HepG2 (cell line): ENCODE results near the gene MCTS1. TPM values are rescaled to one million over a fixed set of nuclear protein-coding genes. Genes with fewer than 3 reads are reported as not detected.
A peak's percentile ranks its signal among the peaks of the same experiment; 100 is the strongest.

Experiments used
- ATAD3A ChIP-seq: sonication (generic); formaldehyde crosslinking; IDR thresholded peaks from 2 replicates; pipeline ENCODE4 v1.4.0; 2020; ENCODE audit warnings: missing genetic modification reagents
- ELF4 ChIP-seq: sonication (generic); formaldehyde crosslinking; IDR thresholded peaks from 2 replicates; pipeline ENCODE4 v1.5.0; 2020; ENCODE audit warnings: missing genetic modification reagents, mild to moderate bottlenecking, moderate library complexity, borderline replicate concordance
- ERF ChIP-seq: IDR thresholded peaks from 2 replicates; pipeline ENCODE4 v1.6.1; 2018; ENCODE audit warnings: missing biosample characterization, missing genetic modification reagents
- IRF2 ChIP-seq: IDR thresholded peaks from 2 replicates; pipeline ENCODE4 v1.6.1; 2018; ENCODE audit warnings: missing genetic modification reagents, missing compliant biosample characterization
- JUNB ChIP-seq: sonication (generic); formaldehyde crosslinking; IDR thresholded peaks from 2 replicates; pipeline ENCODE4 v1.8.0; 2022; ENCODE audit warnings: missing genetic modification reagents, mild to moderate bottlenecking, borderline replicate concordance
- MIXL1 ChIP-seq: IDR thresholded peaks from 2 replicates; pipeline ENCODE4 v1.6.1; 2016
- NFKB2 ChIP-seq: sonication (generic); formaldehyde crosslinking; IDR thresholded peaks from 2 replicates; pipeline ENCODE4 v1.4.0; 2020; ENCODE audit warnings: missing genetic modification reagents, borderline replicate concordance
- PHB2 ChIP-seq: fragments of 450-650 bp; IDR thresholded peaks from 2 replicates; pipeline ENCODE4 v1.6.1; 2018; ENCODE audit not compliant: partially characterized antibody
- PHF5A ChIP-seq: IDR thresholded peaks from one replicate; pipeline ENCODE4 v1.6.1; 2018; ENCODE audit warnings: low read depth, missing genetic modification reagents; ENCODE audit not compliant: unreplicated experiment
- SMC3 ChIP-seq: IDR thresholded peaks from 2 replicates; pipeline ENCODE4 v1.6.1; 2011; ENCODE audit warnings: low read length, improper control_type of control experiment
- SSRP1 ChIP-seq: IDR thresholded peaks from 2 replicates; pipeline ENCODE4 v1.6.1; 2016; ENCODE audit warnings: control low read depth
- THYN1 ChIP-seq: sonication (generic); formaldehyde crosslinking; IDR thresholded peaks from 2 replicates; pipeline ENCODE4 v1.8.1; 2023; ENCODE audit warnings: low read depth, mild to moderate bottlenecking, moderate library complexity, missing genetic modification reagents, borderline replicate concordance
- YEATS4 ChIP-seq: sonication (generic); formaldehyde crosslinking; IDR thresholded peaks from 2 replicates; pipeline ENCODE4 v1.4.0; 2020; ENCODE audit warnings: missing genetic modification reagents, borderline replicate concordance
- ZBTB38 ChIP-seq: sonication (generic); formaldehyde crosslinking; IDR thresholded peaks from 2 replicates; pipeline ENCODE4 v1.5.1; 2020; ENCODE audit warnings: mild to moderate bottlenecking, missing genetic modification reagents
- ZNF124 ChIP-seq: sonication (generic); formaldehyde crosslinking; IDR thresholded peaks from 2 replicates; pipeline ENCODE4 v1.4.0; 2020; ENCODE audit warnings: missing genetic modification reagents
- ZNF484 ChIP-seq: sonication (generic); formaldehyde crosslinking; IDR thresholded peaks from 2 replicates; pipeline ENCODE4 v1.5.1; 2020; ENCODE audit warnings: mild to moderate bottlenecking, low read depth, missing genetic modification reagents, borderline replicate concordance
- ZNF569 ChIP-seq: sonication (generic); formaldehyde crosslinking; IDR thresholded peaks from 2 replicates; pipeline ENCODE4 v1.5.0; 2020; ENCODE audit warnings: mild to moderate bottlenecking, missing genetic modification reagents, moderate library complexity, borderline replicate concordance
- ZNF672 ChIP-seq: sonication (generic); formaldehyde crosslinking; IDR thresholded peaks from 2 replicates; pipeline ENCODE4 v1.8.1; 2022; ENCODE audit warnings: missing genetic modification reagents
- ZNF841 ChIP-seq: sonication (generic); formaldehyde crosslinking; IDR thresholded peaks from 2 replicates; pipeline ENCODE4 v1.8.1; 2023; ENCODE audit warnings: missing genetic modification reagents, borderline replicate concordance
- ZNF850 ChIP-seq: sonication (generic); formaldehyde crosslinking; conservative IDR thresholded peaks from 2 replicates; pipeline ENCODE4 v1.9.0; 2021; ENCODE audit warnings: mild to moderate bottlenecking, missing genetic modification reagents
- polyA plus RNA-seq, 8 experiments: library from polyadenylated mRNA; depleted of rRNA in 3 of 8; stranded (reverse) in 7 of 8; unstranded in 1 of 8; fragments of >200 nt; fragmentation: Illumina TruSeq in 4 of 8; extraction: Trizol in 4 of 8; gene quantifications; 2 replicates each; pipeline versions ENCODE4 v1.2.1 to v1.2.3, GENCODE V29; 2011 to 2016; ENCODE audit warnings: low read depth in 4 of 8, missing spikeins in 1 of 8, mixed read lengths in 1 of 8; ENCODE audit not compliant: insufficient read depth in 1 of 8
- total RNA-seq, 5 experiments: library from RNA; depleted of rRNA; stranded (reverse); fragments of >200 nt; fragmentation: Illumina TruSeq; extraction: Trizol; gene quantifications; 2 replicates each; pipeline ENCODE4 v1.2.3, GENCODE V29; 2016; ENCODE audit warnings: low read depth in 1 of 5
- TF ChIP-seq, protein P1 (sequence below): sonication (generic); formaldehyde crosslinking; IDR thresholded peaks from 2 replicates; pipeline ENCODE4 v1.4.0; 2020; ENCODE audit warnings: mild to moderate bottlenecking, low read depth, missing genetic modification reagents
- TF ChIP-seq, protein P2 (sequence below): sonication (generic); formaldehyde crosslinking; IDR thresholded peaks from 2 replicates; pipeline ENCODE4 v1.4.0; 2020; ENCODE audit warnings: missing genetic modification reagents
- TF ChIP-seq, protein P3 (sequence below): sonication (generic); formaldehyde crosslinking; IDR thresholded peaks from 2 replicates; pipeline ENCODE4 v1.5.0; 2020; ENCODE audit warnings: mild to moderate bottlenecking, missing genetic modification reagents, borderline replicate concordance
- TF ChIP-seq, protein P4 (sequence below): sonication (generic); formaldehyde crosslinking; IDR thresholded peaks from 2 replicates; pipeline ENCODE4 v1.5.1; 2020; ENCODE audit warnings: missing genetic modification reagents, mild to moderate bottlenecking, borderline replicate concordance
- TF ChIP-seq, protein P5 (sequence below): sonication (generic); formaldehyde crosslinking; IDR thresholded peaks from 2 replicates; pipeline ENCODE4 v1.4.0; 2020; ENCODE audit warnings: mild to moderate bottlenecking, missing genetic modification reagents

Gene MCTS1
- total and polyA plus RNA-seq, 2 of the 13 experiments (the other 11 are each of a cell fraction or from before 2014, with no cell fraction given): 30.1 to 59.0 TPM

DNA sequence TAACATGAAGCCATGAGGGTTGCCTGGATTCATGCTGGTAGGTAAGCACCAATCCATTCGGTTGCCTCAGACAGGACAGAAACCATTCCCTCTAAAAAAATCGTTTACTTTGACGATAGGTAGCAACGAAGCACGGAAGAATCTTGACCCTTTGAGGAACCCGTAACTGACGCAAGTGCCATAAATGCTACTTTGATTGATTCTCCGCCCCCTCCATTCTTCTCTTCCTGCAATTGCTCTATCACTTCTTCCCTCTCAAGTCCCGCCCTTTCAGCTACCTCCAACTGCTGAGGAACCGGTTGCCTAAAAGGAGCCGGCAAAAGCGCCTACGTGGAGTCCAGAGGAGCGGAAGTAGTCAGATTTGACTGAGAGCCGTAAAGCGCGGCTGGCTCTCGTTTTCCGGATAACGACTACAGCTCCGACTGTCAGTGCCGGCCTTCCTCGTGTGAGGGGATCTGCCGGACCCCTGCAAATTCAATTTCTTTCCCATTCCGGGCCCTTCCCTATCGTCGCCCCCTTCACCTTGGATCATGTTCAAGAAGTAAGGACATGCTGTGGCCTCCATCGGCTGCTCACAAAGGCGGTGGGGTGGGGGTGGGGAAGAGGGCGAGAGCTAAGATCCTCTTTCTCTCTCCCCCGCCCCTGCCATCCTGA lies at the start of gene MCTS1 (continued):
- no peak for TF ChIP-seq ELF4 (CRISPR knock-in tag)
- no peak for TF ChIP-seq ZNF850 (CRISPR knock-in tag)
- TF ChIP-seq ERF (CRISPR knock-in tag): no peak
- TF ChIP-seq ZNF672 (CRISPR knock-in tag): no peak
- no peak for TF ChIP-seq ZNF484
- TF ChIP-seq PHB2: no peak
- TF ChIP-seq IRF2 (CRISPR knock-in tag): peak; percentile 58; the same call in 1 of the 2 replicates
- no peak for TF ChIP-seq ZNF841 (CRISPR knock-in tag)
- 0 out of 2 replicates have a peak, but pooled peaks have one; percentile 9 for TF ChIP-seq MIXL1 (CRISPR knock-in tag)
- TF ChIP-seq ZNF124 (CRISPR knock-in tag): no peak
- no peak for TF ChIP-seq YEATS4 (CRISPR knock-in tag)
- no peak for TF ChIP-seq NFKB2 (CRISPR knock-in tag)
- no peak for TF ChIP-seq THYN1
- TF ChIP-seq, protein P1, sequence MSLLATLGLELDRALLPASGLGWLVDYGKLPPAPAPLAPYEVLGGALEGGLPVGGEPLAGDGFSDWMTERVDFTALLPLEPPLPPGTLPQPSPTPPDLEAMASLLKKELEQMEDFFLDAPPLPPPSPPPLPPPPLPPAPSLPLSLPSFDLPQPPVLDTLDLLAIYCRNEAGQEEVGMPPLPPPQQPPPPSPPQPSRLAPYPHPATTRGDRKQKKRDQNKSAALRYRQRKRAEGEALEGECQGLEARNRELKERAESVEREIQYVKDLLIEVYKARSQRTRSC (CRISPR knock-in tag): no peak
- no peak for TF ChIP-seq SMC3
- TF ChIP-seq, protein P2, sequence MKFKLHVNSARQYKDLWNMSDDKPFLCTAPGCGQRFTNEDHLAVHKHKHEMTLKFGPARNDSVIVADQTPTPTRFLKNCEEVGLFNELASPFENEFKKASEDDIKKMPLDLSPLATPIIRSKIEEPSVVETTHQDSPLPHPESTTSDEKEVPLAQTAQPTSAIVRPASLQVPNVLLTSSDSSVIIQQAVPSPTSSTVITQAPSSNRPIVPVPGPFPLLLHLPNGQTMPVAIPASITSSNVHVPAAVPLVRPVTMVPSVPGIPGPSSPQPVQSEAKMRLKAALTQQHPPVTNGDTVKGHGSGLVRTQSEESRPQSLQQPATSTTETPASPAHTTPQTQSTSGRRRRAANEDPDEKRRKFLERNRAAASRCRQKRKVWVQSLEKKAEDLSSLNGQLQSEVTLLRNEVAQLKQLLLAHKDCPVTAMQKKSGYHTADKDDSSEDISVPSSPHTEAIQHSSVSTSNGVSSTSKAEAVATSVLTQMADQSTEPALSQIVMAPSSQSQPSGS (CRISPR knock-in tag): peak; percentile 50; the same call in 1 of the 2 replicates
- TF ChIP-seq ATAD3A: no peak
- no peak for TF ChIP-seq PHF5A (CRISPR knock-in tag)
- TF ChIP-seq, protein P3, sequence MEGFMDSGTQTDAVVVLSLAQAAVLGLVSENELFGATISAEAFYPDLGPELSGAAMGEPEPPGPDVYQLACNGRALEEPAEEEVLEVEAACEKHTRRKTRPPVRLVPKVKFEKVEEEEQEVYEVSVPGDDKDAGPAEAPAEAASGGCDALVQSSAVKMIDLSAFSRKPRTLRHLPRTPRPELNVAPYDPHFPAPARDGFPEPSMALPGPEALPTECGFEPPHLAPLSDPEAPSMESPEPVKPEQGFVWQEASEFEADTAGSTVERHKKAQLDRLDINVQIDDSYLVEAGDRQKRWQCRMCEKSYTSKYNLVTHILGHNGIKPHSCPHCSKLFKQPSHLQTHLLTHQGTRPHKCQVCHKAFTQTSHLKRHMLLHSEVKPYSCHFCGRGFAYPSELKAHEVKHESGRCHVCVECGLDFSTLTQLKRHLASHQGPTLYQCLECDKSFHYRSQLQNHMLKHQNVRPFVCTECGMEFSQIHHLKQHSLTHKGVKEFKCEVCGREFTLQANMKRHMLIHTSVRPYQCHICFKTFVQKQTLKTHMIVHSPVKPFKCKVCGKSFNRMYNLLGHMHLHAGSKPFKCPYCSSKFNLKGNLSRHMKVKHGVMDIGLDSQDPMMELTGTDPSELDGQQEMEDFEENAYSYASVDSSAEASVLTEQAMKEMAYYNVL (CRISPR knock-in tag): peak; percentile 98
- no peak for TF ChIP-seq ZBTB38
- no peak for TF ChIP-seq JUNB (CRISPR knock-in tag)
- no peak for TF ChIP-seq ZNF569 (CRISPR knock-in tag)
- TF ChIP-seq, protein P4, sequence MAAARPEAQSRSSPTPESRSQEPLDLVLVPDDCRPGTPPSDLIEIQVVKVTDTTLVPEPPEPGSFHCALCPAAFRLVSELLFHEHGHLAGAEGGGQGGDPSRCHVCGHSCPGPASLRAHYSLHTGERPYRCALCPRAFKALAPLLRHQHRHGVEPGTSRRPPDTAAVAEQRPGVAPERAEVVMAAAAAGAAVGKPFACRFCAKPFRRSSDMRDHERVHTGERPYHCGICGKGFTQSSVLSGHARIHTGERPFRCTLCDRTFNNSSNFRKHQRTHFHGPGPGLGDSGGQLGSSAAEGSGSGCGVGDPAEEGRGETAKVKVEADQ (CRISPR knock-in tag): no peak
- TF ChIP-seq SSRP1 (CRISPR knock-in tag): no peak
- TF ChIP-seq, protein P5, sequence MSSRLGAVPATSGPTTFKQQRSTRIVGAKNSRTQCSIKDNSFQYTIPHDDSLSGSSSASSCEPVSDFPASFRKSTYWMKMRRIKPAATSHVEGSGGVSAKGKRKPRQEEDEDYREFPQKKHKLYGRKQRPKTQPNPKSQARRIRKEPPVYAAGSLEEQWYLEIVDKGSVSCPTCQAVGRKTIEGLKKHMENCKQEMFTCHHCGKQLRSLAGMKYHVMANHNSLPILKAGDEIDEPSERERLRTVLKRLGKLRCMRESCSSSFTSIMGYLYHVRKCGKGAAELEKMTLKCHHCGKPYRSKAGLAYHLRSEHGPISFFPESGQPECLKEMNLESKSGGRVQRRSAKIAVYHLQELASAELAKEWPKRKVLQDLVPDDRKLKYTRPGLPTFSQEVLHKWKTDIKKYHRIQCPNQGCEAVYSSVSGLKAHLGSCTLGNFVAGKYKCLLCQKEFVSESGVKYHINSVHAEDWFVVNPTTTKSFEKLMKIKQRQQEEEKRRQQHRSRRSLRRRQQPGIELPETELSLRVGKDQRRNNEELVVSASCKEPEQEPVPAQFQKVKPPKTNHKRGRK (CRISPR knock-in tag): no peak
